T-cell (primary cell): Measurements from ENCODE around the gene PANX2. TPM values are rescaled to one million over a fixed set of nuclear protein-coding genes. Genes with fewer than 3 reads are reported as not detected.

Source experiments
- ATAC-seq, 4 experiments: fragments of 200-7000 bp in 3 of 4; fragments of 150-1000 bp in 1 of 4; cut with Tn5 transposase; replicated peaks in 1 of 4; 1 replicate in 3 of 4; 2 replicates in 1 of 4; pipeline ENCODE4 v1.10.0; 2021; ENCODE audit warnings: moderate library complexity in 3 of 4, mild to moderate bottlenecking in 2 of 4, moderate number of reproducible peaks in 1 of 4
- CTCF ChIA-PET, 2 donors: fragments of 300-600 bp; sonication (Branson Sonifier 250); formaldehyde crosslinking; loops; one replicate each; lab custom pipeline; 2022; ENCODE audit warnings: antibody characterized with exemption in 2 of 2; lab: Charles Lee
- POLR2A ChIA-PET, 2 donors: fragments of 300-600 bp; sonication (Branson Sonifier 250); formaldehyde crosslinking; loops; one replicate each; lab custom pipeline; 2022; ENCODE audit warnings: antibody characterized with exemption in 2 of 2; lab: Charles Lee
- DNase-seq, 35 experiments: peaks; one replicate each; pipeline versions ENCODE4 v3.0.0 to v3.0.0-alpha.2; 2013 to 2023
- H3K27ac ChIP-seq: one replicate; pipeline ENCODE4 v1.5.1; 2013; ENCODE audit warnings: low read length
- H3K27me3 ChIP-seq, 2 experiments: replicated peaks in 1 of 2; 1 replicate in 1 of 2; 2 replicates in 1 of 2; pipeline versions ENCODE4 v1.6.1 to v1.7.0; 2013; ENCODE audit warnings: low read length in 1 of 2, mixed read lengths in 1 of 2; ENCODE audit not compliant: control insufficient read depth in 2 of 2, insufficient read depth in 2 of 2; ENCODE audit errors: extremely low read depth in 1 of 2
- H3K36me3 ChIP-seq, 2 donors: 1 replicate in 1 of 2; 2 replicates in 1 of 2; pipeline versions ENCODE4 v1.6.1 to v1.7.0; 2013; ENCODE audit warnings: low read length in 1 of 2; ENCODE audit not compliant: control insufficient read depth in 2 of 2, insufficient read depth in 1 of 2; ENCODE audit errors: extremely low read depth in 1 of 2
- H3K4me1 ChIP-seq, 2 experiments: 1 replicate in 1 of 2; 2 replicates in 1 of 2; pipeline versions ENCODE4 v1.6.1 to v1.7.0; 2013; ENCODE audit warnings: low read length in 2 of 2, mixed read lengths in 1 of 2; ENCODE audit not compliant: insufficient read depth in 2 of 2, control insufficient read depth in 1 of 2; ENCODE audit errors: extremely low read depth in 1 of 2
- H3K4me3 ChIP-seq, 2 donors: 1 replicate in 1 of 2; 2 replicates in 1 of 2; pipeline versions ENCODE4 v1.5.1 to v1.7.0; 2013; ENCODE audit warnings: mild to moderate bottlenecking in 2 of 2, low read length in 1 of 2, moderate library complexity in 1 of 2; ENCODE audit not compliant: control insufficient read depth in 1 of 2; ENCODE audit errors: extremely low read depth in 1 of 2
- H3K9me3 ChIP-seq: 2 replicates; pipeline ENCODE4 v1.7.0; 2013
- H3K27ac Mint-ChIP-seq, 2 donors: one replicate each; pipeline ENCODE4 v1.8.0; 2020 to 2021; ENCODE audit warnings: mild to moderate bottlenecking in 2 of 2, mixed read lengths in 2 of 2
- H3K27me3 Mint-ChIP-seq, 2 donors: one replicate each; pipeline ENCODE4 v1.8.0; 2021 to 2022; ENCODE audit warnings: mixed read lengths in 2 of 2
- H3K36me3 Mint-ChIP-seq: one replicate; pipeline ENCODE4 v1.8.0; 2021; ENCODE audit warnings: mixed read lengths
- H3K4me1 Mint-ChIP-seq, 3 donors: one replicate each; pipeline ENCODE4 v1.8.0; 2020 to 2022; ENCODE audit warnings: mixed read lengths in 3 of 3, mild to moderate bottlenecking in 1 of 3
- H3K4me3 Mint-ChIP-seq, 3 donors: one replicate each; pipeline ENCODE4 v1.8.0; 2020 to 2022; ENCODE audit warnings: mild to moderate bottlenecking in 3 of 3, mixed read lengths in 3 of 3, moderate library complexity in 3 of 3
- H3K9me3 Mint-ChIP-seq, 3 donors: one replicate each; pipeline ENCODE4 v1.8.0; 2020 to 2022; ENCODE audit warnings: mixed read lengths in 3 of 3
- WGBS: methylation state at CpG from one replicate; pipeline ENCODE4 v1.1.5; 2013; ENCODE audit warnings: missing lambda C conversion rate; ENCODE audit not compliant: insufficient coverage; 5-methylcytosine and 5-hydroxymethylcytosine counted together
- total RNA-seq, 35 experiments: library from RNA in 6 of 35; stranded (reverse) in 6 of 35; fragments of 120-200 nt in 1 of 35; gene quantifications; one replicate each; pipeline versions ENCODE4 v1.2.1 to v1.2.4 and lab custom pipeline; 2013 to 2026

Gene PANX2
- total RNA-seq, 5 donors from 2014 or later (not counting 1 experiment from before 2014, with no cell fraction given), result 0.16 to 0.32 (median 0.26) TPM; not detected in 2

DNA sequence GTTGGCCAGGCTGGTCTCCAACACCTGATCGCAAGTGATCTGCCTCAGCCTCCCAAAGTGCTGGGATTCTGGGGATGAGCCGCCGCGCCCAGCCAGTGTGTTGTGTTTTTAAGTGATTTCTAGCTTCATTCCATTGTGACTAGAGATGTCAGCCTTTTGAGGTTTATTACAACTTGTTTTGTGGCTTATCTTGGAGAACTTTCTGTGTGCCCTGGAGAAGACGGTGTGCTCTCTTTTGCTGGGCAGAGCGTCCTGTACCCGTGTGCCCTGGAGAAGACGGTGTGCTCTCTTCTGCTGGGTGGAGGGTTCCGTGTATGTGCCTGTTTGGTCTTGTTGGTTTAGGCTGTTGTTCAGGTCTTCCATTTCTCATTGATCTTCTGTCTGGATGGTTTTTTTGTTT lies 42.7 kb downstream of the PANX2 start:
- Histone ChIP-seq H3K27me3 (no peaks in the 10 kb centered on the region), H3K4me3 (no peak overlapping the region), H3K36me3 (peaks cover 9 to 60% of the 10 kb centered on the region in 2 donors), H3K27ac (no peak overlapping the region), H3K9me3 (no peaks in the 10 kb centered on the region), H3K4me1 (peaks cover 0 to 17% of the 10 kb centered on the region in 2 experiments)
- DNase-seq, result no peak
- 100% methylated on average over 9 of the region's 9 CpGs for WGBS
- Mint-ChIP-seq H3K27ac (no peak overlapping the region), H3K4me1 (peaks cover 23 to 25% (median 23%) of the 10 kb centered on the region in 3 donors), H3K4me3 (no peak overlapping the region), H3K9me3 (no peaks in the 10 kb centered on the region), H3K27me3 (no peaks in the 10 kb centered on the region), H3K36me3 (peaks cover 34% of the 10 kb centered on the region)
- ChIA-PET CTCF (no interaction called here), POLR2A (no interaction called here)
- ATAC-seq, result no peak

DNA sequence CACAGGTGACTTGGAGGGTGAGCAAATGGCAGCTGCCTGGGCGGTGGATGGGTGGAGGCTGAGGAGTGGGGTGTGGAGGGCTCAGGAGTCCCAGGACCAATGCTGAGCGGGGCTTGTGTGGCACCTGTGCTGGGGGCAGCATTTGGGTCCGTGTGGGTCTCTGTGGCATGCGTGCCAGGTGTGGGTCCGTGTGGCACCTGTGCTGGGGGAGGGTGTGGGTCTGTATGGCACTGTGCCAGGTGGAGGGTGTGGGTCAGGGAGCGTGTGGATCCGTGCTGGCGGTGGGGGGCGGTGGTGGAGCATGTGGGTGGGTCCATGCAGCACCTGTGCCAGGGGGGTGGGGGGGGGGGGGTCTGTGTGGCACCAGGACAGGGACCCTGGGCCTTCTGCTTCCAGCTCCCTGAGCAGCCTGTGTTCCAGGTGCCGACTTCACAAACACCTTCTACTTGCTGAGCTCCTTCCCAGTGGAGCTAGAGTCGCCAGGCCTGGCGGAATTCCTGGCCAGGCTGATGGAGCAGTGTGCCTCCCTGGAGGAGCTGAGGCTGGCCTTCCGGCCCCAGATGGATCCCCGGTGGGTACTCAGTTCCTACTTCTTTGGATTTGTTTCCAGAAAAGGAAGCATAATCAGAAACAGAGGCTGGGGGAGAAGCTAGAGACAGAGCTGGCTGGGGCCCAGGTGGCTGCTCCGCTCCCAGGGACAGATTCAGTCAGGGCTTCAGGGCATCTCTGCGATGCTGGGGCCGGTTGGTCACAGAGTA lies 44.9 kb downstream of the PANX2 start:
- no peaks in the 10 kb centered on the region for H3K27me3 ChIP-seq
- no peak overlapping the region for H3K27ac ChIP-seq
- 96% methylated on average over 11 of the region's 17 CpGs for WGBS
- POLR2A ChIA-PET, result no interaction called here
- ATAC-seq, result no peak
- H3K36me3 ChIP-seq, result peaks cover 13 to 63% of the 10 kb centered on the region in 2 donors
- H3K36me3 Mint-ChIP-seq, result peaks cover 30% of the 10 kb centered on the region
- CTCF ChIA-PET, result interaction anchor here in 1 of 2 donors (0.6 kb wide), 1 partner anchor 332 kb away, joined by 4 read pairs; no protein-coding TSS in a partner anchor
- H3K4me1 Mint-ChIP-seq, result peaks cover 16 to 21% (median 19%) of the 10 kb centered on the region in 3 donors
- H3K9me3 ChIP-seq, result no peaks in the 10 kb centered on the region
- no peak overlapping the region for H3K4me3 ChIP-seq
- H3K4me1 ChIP-seq, result peaks cover 0 to 4% of the 10 kb centered on the region in 2 experiments
- DNase-seq, result no peak
- H3K27me3 Mint-ChIP-seq, result no peaks in the 10 kb centered on the region
- H3K9me3 Mint-ChIP-seq, result no peaks in the 10 kb centered on the region
- peak overlapping the region in 1 of 2 donors; percentile 13 for H3K27ac Mint-ChIP-seq
- no peak overlapping the region for H3K4me3 Mint-ChIP-seq

DNA sequence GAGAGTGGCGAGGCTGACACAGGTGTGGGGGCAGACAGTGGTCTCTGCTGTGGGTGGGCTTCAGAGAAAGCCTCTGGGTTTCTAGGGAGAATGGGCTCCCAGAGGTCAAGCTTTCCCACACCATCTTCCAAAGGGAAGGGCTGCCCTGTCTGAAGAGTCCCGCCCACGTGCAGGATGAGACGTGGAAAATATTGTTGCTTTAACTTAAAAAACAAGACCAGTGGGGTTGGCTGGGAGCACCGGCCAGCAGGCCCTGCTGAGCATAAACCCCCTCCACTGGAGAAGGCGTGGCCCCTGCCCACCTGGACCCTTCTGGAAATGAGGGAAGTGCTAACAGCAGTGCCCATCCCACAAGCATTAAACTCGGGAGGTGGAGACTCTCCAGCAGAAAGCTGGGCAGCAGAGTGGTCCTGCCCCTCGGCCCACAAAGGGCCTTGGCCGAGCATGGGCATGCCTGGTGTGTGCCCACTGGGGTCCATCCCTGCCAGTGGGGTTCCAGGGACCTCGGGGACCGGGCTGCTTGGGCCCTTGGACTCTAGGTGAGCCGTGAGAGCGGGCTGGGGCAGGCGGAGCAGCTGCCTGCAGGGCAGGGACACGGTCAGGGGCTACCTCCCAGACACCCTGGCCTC lies 45.6 kb downstream of the PANX2 start:
- ATAC-seq (no peak), DNase-seq (no peak)
- no peaks in the 10 kb centered on the region for H3K9me3 Mint-ChIP-seq
- WGBS, result 93% methylated on average over 13 of the region's 15 CpGs
- H3K4me3 ChIP-seq, result no peak overlapping the region
- no peaks in the 10 kb centered on the region for H3K9me3 ChIP-seq
- H3K4me1 Mint-ChIP-seq, result peaks cover 16 to 19% (median 18%) of the 10 kb centered on the region in 3 donors
- H3K4me3 Mint-ChIP-seq, result no peak overlapping the region
- H3K27ac ChIP-seq, result no peak overlapping the region
- ChIA-PET POLR2A (no interaction called here), CTCF (no interaction called here)
- H3K4me1 ChIP-seq, result no peaks in the 10 kb centered on the region
- H3K27ac Mint-ChIP-seq, result no peak overlapping the region
- peaks cover 35% of the 10 kb centered on the region for H3K36me3 Mint-ChIP-seq
- H3K36me3 ChIP-seq, result peaks cover 15 to 63% of the 10 kb centered on the region in 2 donors
- no peaks in the 10 kb centered on the region for H3K27me3 Mint-ChIP-seq
- H3K27me3 ChIP-seq, result no peaks in the 10 kb centered on the region

DNA sequence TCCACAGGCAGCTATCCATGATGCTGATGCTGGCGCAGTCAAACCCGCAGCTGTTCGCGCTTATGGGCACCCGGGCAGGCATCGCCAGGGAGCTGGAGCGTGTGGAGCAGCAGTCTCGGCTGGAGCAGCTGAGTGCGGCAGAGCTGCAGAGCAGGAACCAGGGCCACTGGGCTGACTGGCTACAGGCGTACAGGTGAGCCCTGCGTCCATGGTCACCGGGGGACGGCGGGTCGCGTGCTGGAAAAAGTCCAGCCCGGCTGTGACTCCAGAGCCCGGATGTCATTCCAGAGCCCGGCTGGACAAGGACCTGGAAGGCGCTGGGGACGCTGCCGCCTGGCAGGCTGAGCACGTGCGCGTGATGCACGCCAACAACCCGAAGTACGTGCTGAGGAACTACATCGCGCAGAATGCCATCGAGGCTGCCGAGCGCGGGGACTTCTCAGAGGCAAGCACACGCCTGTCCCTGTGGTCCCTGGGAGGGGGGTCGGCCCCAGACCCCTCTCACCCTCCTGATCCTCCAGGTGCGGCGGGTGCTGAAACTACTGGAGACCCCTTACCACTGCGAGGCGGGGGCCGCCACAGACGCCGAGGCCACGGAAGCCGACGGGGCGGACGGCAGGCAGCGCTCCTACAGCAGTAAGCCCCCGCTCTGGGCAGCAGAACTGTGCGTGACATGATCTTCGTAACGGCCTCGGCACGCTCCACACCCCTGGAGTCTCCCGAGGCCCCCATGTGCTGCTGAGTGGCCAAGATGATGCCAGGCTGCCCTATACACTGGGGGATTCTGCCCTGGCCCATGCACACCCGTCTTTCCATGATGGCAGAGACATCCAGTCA lies 46.4 kb downstream of the PANX2 start:
- no peak overlapping the region for H3K27ac Mint-ChIP-seq

DNA sequence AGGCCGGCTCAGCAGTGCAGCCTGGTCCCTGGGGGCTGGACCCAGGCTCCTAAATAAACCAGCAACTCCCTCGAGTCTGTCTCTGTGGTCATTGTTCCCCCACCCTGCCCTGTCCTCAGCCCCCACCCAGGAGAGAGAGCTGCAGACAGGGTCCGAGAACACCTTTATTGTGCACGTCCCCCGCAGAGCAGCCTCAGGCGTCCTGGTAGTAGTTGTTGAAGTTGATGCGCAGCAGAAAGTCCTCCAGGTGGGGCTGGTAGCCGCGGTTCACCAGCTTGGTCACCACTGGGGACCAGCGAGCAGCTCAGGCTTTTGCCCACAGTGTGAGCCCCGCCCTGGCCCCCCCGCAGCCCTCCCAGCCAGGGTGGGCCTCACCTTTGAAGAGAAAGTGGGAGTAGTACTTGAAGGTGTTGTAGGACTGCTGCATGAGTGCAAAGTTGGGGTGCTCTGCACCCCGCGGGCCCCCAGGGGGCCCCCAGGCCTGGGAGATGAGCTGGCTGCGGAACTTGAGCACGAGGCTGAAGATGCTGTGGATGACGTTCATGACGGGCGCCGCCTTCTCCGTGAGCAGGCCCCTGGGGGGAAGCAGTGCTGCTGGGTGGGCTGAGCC lies 47.1 kb downstream of the PANX2 start:
- Mint-ChIP-seq H3K27me3 (no peaks in the 10 kb centered on the region), H3K36me3 (peaks cover 33% of the 10 kb centered on the region), H3K27ac (no peak overlapping the region), H3K4me3 (no peak overlapping the region), H3K9me3 (no peaks in the 10 kb centered on the region), H3K4me1 (peaks cover 9 to 16% (median 14%) of the 10 kb centered on the region in 3 donors)
- H3K27ac ChIP-seq, result no peak overlapping the region
- H3K4me1 ChIP-seq, result no peaks in the 10 kb centered on the region
- H3K4me3 ChIP-seq, result no peak overlapping the region
- ChIA-PET CTCF (no interaction called here), POLR2A (no interaction called here)
- ATAC-seq (peak in 1 of 4 experiments; percentile 7), DNase-seq (no peak)
- peaks cover 27 to 70% of the 10 kb centered on the region in 2 donors for H3K36me3 ChIP-seq
- no peaks in the 10 kb centered on the region for H3K9me3 ChIP-seq
- H3K27me3 ChIP-seq, result no peaks in the 10 kb centered on the region
- WGBS, result 94% methylated on average over 18 of the region's 21 CpGs

More for the DNA sequence above, 46.4 kb downstream of the PANX2 start:
- peaks cover 22 to 68% of the 10 kb centered on the region in 2 donors for H3K36me3 ChIP-seq
- ATAC-seq (peak in 2 of 4 experiments; percentile 6 to 9), DNase-seq (no peak)
- Mint-ChIP-seq H3K9me3 (no peaks in the 10 kb centered on the region), H3K27me3 (no peaks in the 10 kb centered on the region), H3K36me3 (peaks cover 35% of the 10 kb centered on the region), H3K4me3 (no peak overlapping the region), H3K4me1 (peaks cover 15 to 17% (median 16%) of the 10 kb centered on the region in 3 donors)
- CTCF ChIA-PET, result no interaction called here
- H3K27me3 ChIP-seq, result no peaks in the 10 kb centered on the region
- no peaks in the 10 kb centered on the region for H3K9me3 ChIP-seq
- H3K4me1 ChIP-seq, result no peaks in the 10 kb centered on the region
- H3K4me3 ChIP-seq, result no peak overlapping the region
- no peak overlapping the region for H3K27ac ChIP-seq
- 97% methylated on average over 56 of the region's 57 CpGs for WGBS
- POLR2A ChIA-PET, result no interaction called here
